Kidney (tissue), 14 donors: Measurements from ENCODE around the gene UAP1L1. TPM values are rescaled to one million over a fixed set of nuclear protein-coding genes. Genes with fewer than 3 reads are reported as not detected.

Experiments
- DNase-seq, 5 donors: peaks; one replicate each; pipeline ENCODE4 v3.0.0-alpha.2; 2013 to 2020
- FAIRE-seq: peaks from 2 replicates; lab custom pipeline; 2012; peaks lifted over from hg19 to GRCh38; lab: Jason Lieb, UNC
- H3K27ac ChIP-seq, 2 donors: one replicate each; pipeline ENCODE4 v1.7.0; 2013; ENCODE audit warnings: low read depth in 2 of 2, low read length in 2 of 2, inconsistent platforms in 1 of 2
- H3K27me3 ChIP-seq: one replicate; pipeline ENCODE4 v1.7.1; 2013; ENCODE audit warnings: low read length, inconsistent platforms; ENCODE audit not compliant: control insufficient read depth, insufficient read depth
- H3K36me3 ChIP-seq, 3 donors: one replicate each; pipeline versions ENCODE4 v1.7.0 to v1.7.1; 2013; ENCODE audit warnings: low read length in 3 of 3, control low read depth in 1 of 3, inconsistent platforms in 1 of 3; ENCODE audit not compliant: insufficient read depth in 3 of 3, control insufficient read depth in 2 of 3
- H3K4me1 ChIP-seq, 3 donors: one replicate each; pipeline versions ENCODE4 v1.7.0 to v1.7.1; 2013; ENCODE audit warnings: low read length in 3 of 3, inconsistent platforms in 1 of 3, low read depth in 1 of 3; ENCODE audit not compliant: control insufficient read depth in 2 of 3, insufficient read depth in 2 of 3
- H3K4me3 ChIP-seq, 3 donors: one replicate each; pipeline versions ENCODE4 v1.7.0 to v1.8.1; 2013; ENCODE audit warnings: low read length in 3 of 3, control low read depth in 1 of 3, inconsistent platforms in 1 of 3
- H3K9ac ChIP-seq, 3 donors: one replicate each; pipeline versions ENCODE4 v1.7.0 to v1.7.1; 2013; ENCODE audit warnings: low read length in 3 of 3, control low read depth in 1 of 3, inconsistent platforms in 1 of 3
- H3K9me3 ChIP-seq, 3 donors: one replicate each; pipeline versions ENCODE4 v1.7.0 to v1.7.1; 2013; ENCODE audit warnings: low read length in 3 of 3, control low read depth in 1 of 3, inconsistent platforms in 1 of 3; ENCODE audit not compliant: control insufficient read depth in 2 of 3, insufficient read depth in 1 of 3
- CTCF ChIP-seq: IDR thresholded peaks from 3 replicates; pipeline ENCODE4 v1.5.1; 2012; ENCODE audit warnings: mild to moderate bottlenecking, moderate library complexity, borderline replicate concordance; ENCODE audit not compliant: insufficient read depth; ENCODE audit errors: extremely low read depth
- intact Hi-C: fragments of 100-400 bp; cut with DNase I; formaldehyde crosslinking; loops from one replicate; pipeline ENCODE4 v1.11.1; 2022
- polyA plus RNA-seq: library from polyadenylated mRNA; stranded (reverse); fragments of 350-450 nt; fragmentation: Illumina TruSeq; extraction: RNeasy Lipid Tissue Mini Kit (QIAGEN cat#74804); gene quantifications from one replicate; pipeline ENCODE4 v1.2.3, GENCODE V29; 2014; ENCODE audit warnings: low read depth, low replicate concordance; ENCODE audit not compliant: insufficient read depth
- total RNA-seq: library from RNA; stranded (reverse); fragmentation: NEBNext Ultra II Directional; extraction: Animal tissue kit (Norgen Biotek cat#: 25700); gene quantifications from one replicate; pipeline ENCODE4 v1.2.1, GENCODE V29; 2021
- donor health status: control.
- donor health status: control.
- donor health status: control.
- donor health status: control.
- donor health status: control.
- donor health status: DM: yes; HTN: yes; CAD: no.
- donor health status: Normal renal cell carcinoma (clear cell type).

UAP1L1 gene
- total and polyA plus RNA-seq, 2 donors from 2014 or later: 12.7 to 14.4 TPM

DNA sequence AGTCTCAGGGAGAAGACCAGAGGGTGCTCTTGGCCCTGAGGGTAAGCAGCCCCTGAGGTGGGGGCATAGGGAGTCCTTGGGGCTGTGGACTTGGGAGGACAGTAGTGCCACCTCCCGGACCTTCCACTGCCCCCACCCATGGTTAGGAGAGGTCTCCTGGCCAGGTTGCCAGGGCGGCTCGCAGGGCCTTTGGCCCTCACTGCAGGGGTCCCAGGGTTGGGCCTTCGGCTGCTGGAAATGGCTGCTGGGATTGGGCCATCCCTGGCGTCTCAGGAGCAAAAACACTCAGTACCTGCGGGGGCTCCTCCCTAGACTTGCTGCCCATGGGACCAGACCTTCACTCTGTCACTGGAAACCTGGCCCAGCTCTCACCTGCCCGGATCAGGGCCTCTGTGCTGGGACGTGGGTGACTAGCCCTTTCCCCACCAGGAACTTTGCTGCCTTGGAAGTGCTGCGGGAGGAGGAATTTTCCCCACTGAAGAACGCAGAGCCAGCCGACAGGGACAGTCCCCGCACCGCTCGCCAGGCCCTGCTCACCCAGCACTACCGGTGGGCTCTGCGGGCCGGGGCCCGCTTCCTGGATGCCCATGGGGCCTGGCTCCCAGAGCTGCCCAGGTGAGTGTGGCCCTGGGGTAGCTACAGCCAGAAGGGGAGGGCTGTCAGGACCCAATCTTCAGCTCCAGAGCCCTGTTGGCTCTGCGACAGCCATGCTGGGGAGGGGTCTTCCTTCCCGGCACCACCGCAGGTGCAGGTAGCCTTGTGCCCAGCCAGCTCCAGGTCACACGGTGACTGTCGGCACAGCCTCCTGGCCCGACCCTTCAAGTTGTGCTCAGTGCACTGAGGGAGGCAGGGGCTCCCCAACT lies 3.2 kb downstream of the UAP1L1 start:
- Histone ChIP-seq H3K4me1 (peaks cover 0 to 9% (median 0%) of the 10 kb centered on the region in 3 donors), H3K9me3 (no peaks in the 10 kb centered on the region), H3K4me3 (no peak overlapping the region), H3K9ac (no peak overlapping the region), H3K27me3 (peaks cover 11% of the 10 kb centered on the region), H3K27ac (no peak overlapping the region), H3K36me3 (peaks cover 0 to 14% (median 6%) of the 10 kb centered on the region in 3 donors)
- DNase-seq: peak in 1 of 5 donors; percentile 39
- FAIRE-seq: no peak
- TF ChIP-seq CTCF: no peak
- intact Hi-C loops: no loop called here

GRCh38 chr9:137082222-137082924 lies 5.1 kb downstream of the UAP1L1 start:
- no peak overlapping the region for H3K9ac ChIP-seq
- no peak overlapping the region for H3K27ac ChIP-seq
- peaks cover 11% of the 10 kb centered on the region for H3K27me3 ChIP-seq
- FAIRE-seq (no peak), DNase-seq (peak in 1 of 5 donors; percentile 44)
- H3K4me3 ChIP-seq: no peak overlapping the region
- TF ChIP-seq CTCF: no peak
- H3K4me1 ChIP-seq: peaks cover 0 to 12% (median 0%) of the 10 kb centered on the region in 3 donors
- intact Hi-C loops: no loop called here
- no peaks in the 10 kb centered on the region for H3K9me3 ChIP-seq
- H3K36me3 ChIP-seq: peaks cover 0 to 14% (median 6%) of the 10 kb centered on the region in 3 donors

DNA sequence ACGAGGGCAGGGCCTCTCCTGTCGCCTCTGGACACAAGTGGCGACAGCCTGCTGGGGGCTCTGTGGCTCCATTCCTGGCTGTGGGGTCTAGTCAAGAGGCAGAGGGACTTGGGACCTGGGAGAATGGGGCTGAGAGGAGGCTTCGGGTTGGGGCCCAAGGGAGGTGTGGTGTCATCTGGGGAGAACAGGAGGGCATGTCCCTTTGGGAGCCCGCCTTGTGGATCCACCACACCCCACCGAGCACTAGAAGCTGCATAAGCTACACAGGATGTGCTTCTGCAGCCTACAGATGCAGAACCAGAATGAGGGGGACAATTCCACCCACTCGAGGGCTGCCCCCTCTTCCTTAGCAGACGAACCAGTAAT lies 5.6 kb downstream of the UAP1L1 start:
- DNase-seq (no peak), FAIRE-seq (no peak)
- Histone ChIP-seq H3K36me3 (peaks cover 0 to 14% (median 6%) of the 10 kb centered on the region in 3 donors), H3K4me1 (peaks cover 0 to 15% (median 0%) of the 10 kb centered on the region in 3 donors), H3K4me3 (no peak overlapping the region), H3K9ac (no peak overlapping the region), H3K27me3 (peaks cover 11% of the 10 kb centered on the region), H3K27ac (no peak overlapping the region), H3K9me3 (no peaks in the 10 kb centered on the region)
- intact Hi-C loops: no loop called here
- no peak for TF ChIP-seq CTCF
